Hepatocyte (in vitro differentiated cells): ENCODE data around the gene WFDC5. TPM values are rescaled to one million over a fixed set of nuclear protein-coding genes. Genes with fewer than 3 reads are reported as not detected.

ENCODE experiments used
- DNase-seq: peaks from one replicate; pipeline ENCODE4 v3.0.0-alpha.2; 2016; ENCODE audit warnings: low spot score
- H2AFZ ChIP-seq: fragments of 200-600 bp; sonication (generic); 2 replicates; pipeline ENCODE4 v1.6.0; 2016; ENCODE audit warnings: antibody characterized with exemption, mild to moderate bottlenecking
- H3K27ac ChIP-seq: fragments of 200-600 bp; sonication (generic); 2 replicates; pipeline ENCODE4 v1.5.1; 2016; ENCODE audit warnings: mild to moderate bottlenecking
- H3K27me3 ChIP-seq: fragments of 200-600 bp; sonication (generic); 2 replicates; pipeline ENCODE4 v1.6.1; 2016
- H3K36me3 ChIP-seq: fragments of 200-600 bp; sonication (generic); replicated peaks from 2 replicates; pipeline ENCODE4 v1.5.1; 2016; ENCODE audit warnings: low read depth; ENCODE audit not compliant: insufficient read depth
- H3K4me1 ChIP-seq: fragments of 200-600 bp; sonication (generic); 2 replicates; pipeline ENCODE4 v1.5.1; 2016; ENCODE audit warnings: mild to moderate bottlenecking, moderate library complexity; ENCODE audit not compliant: insufficient read depth
- H3K4me2 ChIP-seq: fragments of 200-600 bp; sonication (generic); 2 replicates; pipeline ENCODE4 v1.6.0; 2016
- H3K4me3 ChIP-seq: fragments of 200-600 bp; sonication (generic); 2 replicates; pipeline ENCODE4 v1.5.1; 2016; ENCODE audit warnings: mild to moderate bottlenecking
- H3K79me2 ChIP-seq: fragments of 200-600 bp; sonication (generic); 2 replicates; pipeline ENCODE4 v1.6.0; 2017; ENCODE audit warnings: mild to moderate bottlenecking
- H3K9me2 ChIP-seq: fragments of 200-600 bp; sonication (generic); replicated peaks from 2 replicates; pipeline ENCODE4 v1.6.0; 2017; ENCODE audit warnings: mild to moderate bottlenecking; ENCODE audit not compliant: insufficient read depth
- H3K9me3 ChIP-seq: fragments of 200-600 bp; sonication (generic); 2 replicates; pipeline ENCODE4 v1.5.1; 2016; ENCODE audit warnings: low read depth, mild to moderate bottlenecking
- H4K20me1 ChIP-seq: fragments of 200-600 bp; sonication (generic); 2 replicates; pipeline ENCODE4 v1.6.0; 2016; ENCODE audit warnings: mild to moderate bottlenecking; ENCODE audit not compliant: insufficient read depth, poor library complexity, severe bottlenecking
- EZH2 ChIP-seq: fragments of 200-600 bp; sonication (generic); IDR thresholded peaks from 2 replicates; pipeline ENCODE4 v1.6.1; 2016; ENCODE audit warnings: antibody characterized with exemption, mild to moderate bottlenecking, borderline replicate concordance
- EZH2phosphoT487 ChIP-seq: fragments of 200-600 bp; sonication (generic); IDR thresholded peaks from one replicate; pipeline ENCODE4 v1.6.1; 2018; ENCODE audit warnings: antibody characterized with exemption, mild to moderate bottlenecking, low read depth, moderate library complexity; ENCODE audit not compliant: unreplicated experiment, severe bottlenecking
- WGBS: methylation state at CpG from one replicate; pipeline ENCODE4 v1.1.6; 2016; ENCODE audit warnings: low lambda C conversion rate; ENCODE audit errors: missing lambda C conversion rate; 5-methylcytosine and 5-hydroxymethylcytosine counted together
- polyA plus RNA-seq: library from polyadenylated mRNA; unstranded; fragments of >200 nt; fragmentation: Nextera tagmentation; extraction: Ambion mirVana; gene quantifications from 2 replicates; pipeline ENCODE4 v1.2.1, GENCODE V29; 2016
- total RNA-seq: library from RNA; depleted of rRNA; stranded (reverse); fragments of >200 nt; gene quantifications from 2 replicates; pipeline ENCODE4 v1.2.3, GENCODE V29; 2014
- TF ChIP-seq, protein P1 (sequence below): fragments of 200-600 bp; sonication (generic); IDR thresholded peaks from 2 replicates; pipeline ENCODE4 v1.5.1; 2016; ENCODE audit warnings: antibody characterized with exemption, mild to moderate bottlenecking; ENCODE audit not compliant: poor library complexity

Gene WFDC5
- total and polyA plus RNA-seq, 2 experiments from 2014 or later = 0.47 TPM; not detected in 1

DNA sequence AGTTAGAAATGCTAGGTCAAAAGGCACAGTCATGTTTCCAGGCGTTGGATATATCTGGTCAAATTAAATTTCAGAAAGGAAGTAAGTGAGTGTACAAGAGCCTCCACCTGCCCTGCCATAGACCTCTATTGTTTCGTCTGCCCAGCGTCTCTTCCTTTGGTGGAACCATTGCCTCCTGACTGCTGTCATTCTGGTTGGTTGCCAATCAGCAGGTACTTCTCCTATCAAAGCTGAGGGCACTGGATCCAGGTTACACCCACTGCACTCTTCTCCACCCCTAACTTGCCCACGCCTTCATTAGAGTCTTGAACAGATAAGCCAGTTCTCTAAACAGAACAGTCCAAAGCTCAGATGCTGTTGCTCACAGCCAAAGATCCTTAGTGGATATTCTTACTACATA is 2.6 kb upstream of the WFDC5 start:
- Histone ChIP-seq H3K4me3 (no peak overlapping the region), H3K9me3 (no peaks in the 10 kb centered on the region), H3K27me3 (no peaks in the 10 kb centered on the region), H3K4me1 (no peaks in the 10 kb centered on the region), H3K4me2 (no peak overlapping the region), H2AFZ (no peak overlapping the region), H3K27ac (no peak overlapping the region), H4K20me1 (no peaks in the 10 kb centered on the region), H3K36me3 (no peaks in the 10 kb centered on the region), H3K9me2 (no peaks in the 10 kb centered on the region), H3K79me2 (no peaks in the 10 kb centered on the region)
- no peak for TF ChIP-seq EZH2
- no peak for TF ChIP-seq EZH2phosphoT487
- TF ChIP-seq, protein P1, sequence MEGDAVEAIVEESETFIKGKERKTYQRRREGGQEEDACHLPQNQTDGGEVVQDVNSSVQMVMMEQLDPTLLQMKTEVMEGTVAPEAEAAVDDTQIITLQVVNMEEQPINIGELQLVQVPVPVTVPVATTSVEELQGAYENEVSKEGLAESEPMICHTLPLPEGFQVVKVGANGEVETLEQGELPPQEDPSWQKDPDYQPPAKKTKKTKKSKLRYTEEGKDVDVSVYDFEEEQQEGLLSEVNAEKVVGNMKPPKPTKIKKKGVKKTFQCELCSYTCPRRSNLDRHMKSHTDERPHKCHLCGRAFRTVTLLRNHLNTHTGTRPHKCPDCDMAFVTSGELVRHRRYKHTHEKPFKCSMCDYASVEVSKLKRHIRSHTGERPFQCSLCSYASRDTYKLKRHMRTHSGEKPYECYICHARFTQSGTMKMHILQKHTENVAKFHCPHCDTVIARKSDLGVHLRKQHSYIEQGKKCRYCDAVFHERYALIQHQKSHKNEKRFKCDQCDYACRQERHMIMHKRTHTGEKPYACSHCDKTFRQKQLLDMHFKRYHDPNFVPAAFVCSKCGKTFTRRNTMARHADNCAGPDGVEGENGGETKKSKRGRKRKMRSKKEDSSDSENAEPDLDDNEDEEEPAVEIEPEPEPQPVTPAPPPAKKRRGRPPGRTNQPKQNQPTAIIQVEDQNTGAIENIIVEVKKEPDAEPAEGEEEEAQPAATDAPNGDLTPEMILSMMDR = no peak
- 81% methylated on average over 4 of the region's 4 CpGs for WGBS
- DNase-seq = no peak

DNA sequence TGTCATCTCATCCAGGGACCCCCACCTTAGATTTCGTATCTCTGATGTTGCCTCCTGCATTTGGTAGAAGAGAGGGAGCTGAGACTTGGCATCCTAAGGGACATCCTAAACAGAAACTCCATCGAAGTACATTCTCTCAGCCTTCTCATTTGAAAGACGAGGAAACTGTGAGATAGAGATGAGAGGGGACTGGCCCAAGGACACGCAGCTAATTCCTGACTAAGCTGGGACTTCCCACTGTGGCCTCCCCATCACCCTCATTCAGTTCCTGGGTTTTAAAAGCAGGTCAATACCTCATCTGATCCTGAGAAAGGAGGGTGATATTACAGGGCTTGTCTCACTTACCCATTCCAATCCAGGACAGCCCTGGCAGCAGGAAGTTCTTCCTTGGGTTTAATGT is 855 bp upstream of the WFDC5 start:
- H3K27me3 ChIP-seq = no peaks in the 10 kb centered on the region
- no peaks in the 10 kb centered on the region for H3K79me2 ChIP-seq
- no peaks in the 10 kb centered on the region for H4K20me1 ChIP-seq
- WGBS = 87% methylated on average over 4 of the region's 4 CpGs
- TF ChIP-seq EZH2phosphoT487 = no peak
- no peak for TF ChIP-seq EZH2
- H3K27ac ChIP-seq = no peak overlapping the region
- H3K9me2 ChIP-seq = no peaks in the 10 kb centered on the region
- no peak for DNase-seq
- no peak overlapping the region for H2AFZ ChIP-seq
- no peaks in the 10 kb centered on the region for H3K36me3 ChIP-seq
- H3K4me2 ChIP-seq = no peak overlapping the region
- no peak overlapping the region for H3K4me3 ChIP-seq
- no peaks in the 10 kb centered on the region for H3K4me1 ChIP-seq
- no peaks in the 10 kb centered on the region for H3K9me3 ChIP-seq

DNA sequence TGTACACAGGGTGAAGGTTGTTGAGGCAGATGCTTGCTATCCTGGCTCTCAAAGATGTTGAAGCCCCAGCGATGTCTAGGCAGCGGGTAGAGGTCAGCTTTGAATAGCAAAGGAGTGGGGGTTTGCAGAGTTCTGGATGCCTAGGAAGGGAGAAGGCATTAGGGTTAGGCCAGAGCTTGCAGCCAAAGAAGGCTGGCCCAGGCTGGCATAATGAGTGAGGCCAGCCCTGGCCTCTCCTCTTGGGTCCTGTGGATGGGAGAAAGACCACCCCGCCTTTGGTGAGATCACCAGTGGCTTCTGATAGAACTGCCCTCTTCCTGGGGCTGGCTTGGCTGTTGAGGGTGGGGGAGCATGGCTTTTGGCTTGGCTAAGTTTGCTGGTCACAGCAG is 406 bp upstream of the WFDC5 start:
- Histone ChIP-seq H3K27ac (no peak overlapping the region), H3K79me2 (no peaks in the 10 kb centered on the region), H3K4me3 (no peak overlapping the region), H3K4me1 (no peaks in the 10 kb centered on the region), H3K9me3 (no peaks in the 10 kb centered on the region), H3K4me2 (no peak overlapping the region), H2AFZ (no peak overlapping the region), H3K9me2 (no peaks in the 10 kb centered on the region), H3K36me3 (no peaks in the 10 kb centered on the region), H3K27me3 (no peaks in the 10 kb centered on the region), H4K20me1 (no peaks in the 10 kb centered on the region)
- WGBS = 80% methylated on average over 3 of the region's 3 CpGs
- no peak for DNase-seq
- no peak for TF ChIP-seq EZH2
- TF ChIP-seq, protein P1 = no peak
- TF ChIP-seq EZH2phosphoT487 = no peak

DNA sequence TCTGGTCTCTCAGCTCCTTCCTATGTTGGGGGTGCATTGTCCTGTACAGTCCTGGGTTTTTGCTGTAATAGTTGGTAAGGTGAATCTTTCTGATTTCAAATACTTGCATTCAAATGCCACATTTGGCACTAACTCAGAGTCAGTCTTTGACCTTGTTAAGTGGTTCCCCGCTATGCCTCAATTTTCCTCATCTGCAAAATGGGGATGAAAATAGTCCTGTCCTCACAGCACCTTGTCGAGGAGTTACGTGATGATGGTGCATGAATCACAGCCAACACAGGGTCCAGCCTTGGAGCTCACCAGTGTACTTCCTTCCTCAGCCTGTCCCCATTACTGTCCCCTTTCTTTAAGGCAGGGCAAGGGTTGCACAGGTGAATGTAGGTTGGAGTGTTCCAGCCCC is 1.1 kb downstream of the WFDC5 start:
- Histone ChIP-seq H3K36me3 (no peaks in the 10 kb centered on the region), H3K79me2 (no peaks in the 10 kb centered on the region), H3K9me2 (no peaks in the 10 kb centered on the region), H3K9me3 (no peaks in the 10 kb centered on the region), H3K4me1 (no peaks in the 10 kb centered on the region), H3K27me3 (no peaks in the 10 kb centered on the region), H2AFZ (no peak overlapping the region), H3K4me3 (no peak overlapping the region), H4K20me1 (no peaks in the 10 kb centered on the region), H3K27ac (no peak overlapping the region), H3K4me2 (no peak overlapping the region)
- no peak for TF ChIP-seq EZH2
- no peak for TF ChIP-seq EZH2phosphoT487
- TF ChIP-seq, protein P1 = no peak
- DNase-seq = no peak
- 86% methylated on average over 3 of the region's 3 CpGs for WGBS
